HCT116 (cell line): ENCODE measurements around the gene SEC22A. TPM values are rescaled to one million over a fixed set of nuclear protein-coding genes. Genes with fewer than 3 reads are reported as not detected.

Experiments
- ATAC-seq: fragments of 200-7000 bp; cut with Tn5 transposase; 2 replicates; pipeline ENCODE4 v1.9.1; 2020; ENCODE audit warnings: mild to moderate bottlenecking, moderate library complexity
- BruUV-seq: library from RNA; stranded (reverse); fragments of 400-500 nt; replicated peaks from 2 replicates; lab custom pipeline; 2021; lab: Mats Ljungman, UMichigan
- CTCF ChIA-PET: fragments of 300-600 bp; sonication (Branson Sonifier 250); formaldehyde crosslinking; loops from one replicate; lab custom pipeline; 2021; ENCODE audit warnings: antibody characterized with exemption; lab: Charles Lee
- POLR2A ChIA-PET: fragments of 300-600, 350-600 bp; sonication (Branson Sonifier 250); formaldehyde crosslinking; loops from one replicate; lab custom pipeline; 2021; ENCODE audit warnings: antibody characterized with exemption; lab: Charles Lee
- RAD21 ChIA-PET, 2 experiments: fragments of 300-600 bp; sonication (Branson Sonifier 250); formaldehyde crosslinking; loops; one replicate each; lab custom pipeline; 2023; ENCODE audit warnings: low total read pairs in 2 of 2; ENCODE audit not compliant: uncharacterized antibody in 2 of 2, unreplicated experiment in 2 of 2, low non-redundant PET in 1 of 2; lab: Charles Lee
- DNase-seq: peaks from one replicate; pipeline ENCODE4 v3.0.0-alpha.2; 2010; ENCODE audit warnings: low read depth, low spot score
- H2AFZ ChIP-seq: fragments of 200-600 bp; shearing (Covaris generic), sonication (generic); 2 replicates; pipeline ENCODE4 v1.6.1; 2017; ENCODE audit warnings: low read depth, mixed run types, mixed read lengths, antibody characterized with exemption, low read length; ENCODE audit not compliant: poor library complexity, severe bottlenecking
- H3K27ac ChIP-seq: 2 replicates; pipeline ENCODE4 v1.5.1; 2012; ENCODE audit warnings: low read depth, low read length
- H3K27me3 ChIP-seq: fragments of 200-600 bp; sonication (generic); 2 replicates; pipeline ENCODE4 v1.6.1; 2016; ENCODE audit warnings: mixed run types, low read length, mixed read lengths; ENCODE audit not compliant: insufficient read depth
- H3K36me3 ChIP-seq, 2 experiments: fragments of 200-500 bp in 1 of 2; fragments of 200-600 bp in 1 of 2; sonication (Bioruptor generic) in 1 of 2; sonication (generic) in 1 of 2; 2 replicates each; pipeline versions ENCODE4 v1.5.1 to v1.6.1; 2014 to 2016; ENCODE audit warnings: low read length in 2 of 2, inconsistent platforms in 1 of 2, mixed read lengths in 1 of 2, mixed run types in 1 of 2; ENCODE audit not compliant: insufficient read depth in 2 of 2, control insufficient read depth in 1 of 2
- H3K4me1 ChIP-seq, 2 experiments: fragments of 200-600 bp in 1 of 2; sonication (generic) in 1 of 2; 2 replicates each; pipeline versions ENCODE4 v1.5.1 to v1.6.1; 2012 to 2017; ENCODE audit warnings: low read length in 2 of 2, inconsistent platforms in 1 of 2, mild to moderate bottlenecking in 1 of 2, mixed read lengths in 1 of 2, mixed run types in 1 of 2, moderate library complexity in 1 of 2; ENCODE audit not compliant: insufficient read depth in 2 of 2, control insufficient read depth in 1 of 2
- H3K4me2 ChIP-seq: fragments of 200-600 bp; sonication (generic); 2 replicates; pipeline ENCODE4 v1.6.1; 2017; ENCODE audit warnings: mixed run types, low read length, mixed read lengths
- H3K4me3 ChIP-seq, 2 experiments: fragments of 200-600 bp in 1 of 2; sonication (generic) in 1 of 2; replicated peaks in 1 of 2; 2 replicates each; pipeline ENCODE4 v1.5.1; 2011 to 2016; ENCODE audit warnings: low read length in 2 of 2, control low read depth in 1 of 2, low read depth in 1 of 2, mild to moderate bottlenecking in 1 of 2, mixed read lengths in 1 of 2, mixed run types in 1 of 2
- H3K79me2 ChIP-seq: fragments of 200-600 bp; sonication (generic); 2 replicates; pipeline ENCODE4 v1.6.1; 2017; ENCODE audit warnings: mild to moderate bottlenecking, mixed run types, low read length, moderate library complexity, mixed read lengths; ENCODE audit not compliant: insufficient read depth
- H3K9ac ChIP-seq: fragments of 200-600 bp; sonication (generic); 2 replicates; pipeline ENCODE4 v1.6.1; 2016; ENCODE audit warnings: low read length, mixed read lengths
- H3K9me2 ChIP-seq: fragments of 200-600 bp; sonication (generic), shearing (Covaris generic); 2 replicates; pipeline ENCODE4 v1.6.1; 2017; ENCODE audit warnings: mixed run types, mild to moderate bottlenecking, moderate library complexity; ENCODE audit not compliant: insufficient read depth
- H3K9me3 ChIP-seq, 2 experiments: fragments of 200-500 bp in 1 of 2; fragments of 200-600 bp in 1 of 2; sonication (Bioruptor generic) in 1 of 2; sonication (generic) in 1 of 2; 2 replicates each; pipeline ENCODE4 v1.6.1; 2014 to 2017; ENCODE audit warnings: low read length in 2 of 2, mixed read lengths in 2 of 2, inconsistent platforms in 1 of 2, low read depth in 1 of 2, mild to moderate bottlenecking in 1 of 2, mixed run types in 1 of 2, moderate library complexity in 1 of 2; ENCODE audit not compliant: control insufficient read depth in 1 of 2, insufficient read depth in 1 of 2
- H4K20me1 ChIP-seq: fragments of 200-600 bp; sonication (generic), shearing (Covaris generic); 2 replicates; pipeline ENCODE4 v1.6.1; 2017; ENCODE audit warnings: mixed run types, mild to moderate bottlenecking, moderate library complexity; ENCODE audit not compliant: insufficient read depth
- CBX3 ChIP-seq: IDR thresholded peaks from 2 replicates; pipeline ENCODE4 v1.6.1; 2012; ENCODE audit warnings: low read depth
- EGR1 ChIP-seq: IDR thresholded peaks from 2 replicates; pipeline ENCODE4 v1.6.1; 2012; ENCODE audit warnings: low read depth
- ELF1 ChIP-seq: IDR thresholded peaks from 2 replicates; pipeline ENCODE4 v1.6.1; 2012; ENCODE audit warnings: low read depth, borderline replicate concordance
- EZH2 ChIP-seq: fragments of 200-600 bp; sonication (generic); IDR thresholded peaks from 2 replicates; pipeline ENCODE4 v1.6.1; 2017; ENCODE audit warnings: antibody characterized with exemption, mixed run types
- EZH2phosphoT487 ChIP-seq: fragments of 200-600 bp; IDR thresholded peaks from 2 replicates; pipeline ENCODE4 v1.6.1; 2018; ENCODE audit warnings: antibody characterized with exemption, borderline replicate concordance
- FOSL1 ChIP-seq: IDR thresholded peaks from 2 replicates; pipeline ENCODE4 v1.6.1; 2012; ENCODE audit warnings: low read depth
- JUND ChIP-seq: IDR thresholded peaks from 2 replicates; pipeline ENCODE4 v1.6.1; 2012
- POLR2AphosphoS5 ChIP-seq: IDR thresholded peaks from 2 replicates; pipeline ENCODE4 v1.6.1; 2011; ENCODE audit warnings: mild to moderate bottlenecking, low read depth, low read length, moderate library complexity
- RAD21 ChIP-seq: IDR thresholded peaks from 2 replicates; pipeline ENCODE4 v1.6.1; 2012; ENCODE audit warnings: low read depth, mild to moderate bottlenecking
- SIN3A ChIP-seq: IDR thresholded peaks from 2 replicates; pipeline ENCODE4 v1.6.1; 2012; ENCODE audit warnings: low read depth
- SP1 ChIP-seq: IDR thresholded peaks from 2 replicates; pipeline ENCODE4 v1.6.1; 2012; ENCODE audit warnings: low read depth
- YY1 ChIP-seq: IDR thresholded peaks from 2 replicates; pipeline ENCODE4 v1.6.1; 2011; ENCODE audit warnings: low read length, low read depth, moderate library complexity, mild to moderate bottlenecking; ENCODE audit not compliant: insufficient replicate concordance; ENCODE audit errors: extremely low read depth
- ZFX ChIP-seq: fragments of 450-650 bp; IDR thresholded peaks from 2 replicates; pipeline ENCODE4 v1.6.1; 2017
- ZNF274 ChIP-seq: fragments of 200-500 bp; sonication (Bioruptor generic); IDR thresholded peaks from 2 replicates; pipeline ENCODE4 v1.6.1; 2014; ENCODE audit warnings: mild to moderate bottlenecking, low read depth, low read length, inconsistent platforms
- intact Hi-C: fragments of 100-400 bp; cut with micrococcal nuclease; formaldehyde crosslinking; loops from 2 replicates; pipeline ENCODE4 v1.10.0; 2022
- total RNA-seq: library from RNA; stranded (reverse); gene quantifications from one replicate; pipeline ENCODE4 v1.2.1, GENCODE V29; 2021; ENCODE audit not compliant: unreplicated experiment
- TF ChIP-seq, protein P1 (sequence below): IDR thresholded peaks from 2 replicates; pipeline ENCODE4 v1.6.1; 2012
- TF ChIP-seq, protein P2 (sequence below): IDR thresholded peaks from 2 replicates; pipeline ENCODE4 v1.6.1; 2011; ENCODE audit warnings: mild to moderate bottlenecking, low read length, moderate library complexity; ENCODE audit not compliant: insufficient replicate concordance; ENCODE audit errors: extremely low read depth
- TF ChIP-seq, protein P3 (sequence below): IDR thresholded peaks from 2 replicates; pipeline ENCODE4 v1.6.1; 2012; ENCODE audit warnings: low read depth
- TF ChIP-seq, protein P4 (sequence below), 3 experiments: fragments of 200-600 bp in 1 of 3; sonication (generic) in 1 of 3; IDR thresholded peaks in 2 of 3; conservative IDR thresholded peaks in 1 of 3; 2 replicates each; pipeline ENCODE4 v1.5.1; 2012 to 2017; ENCODE audit warnings: low read depth in 2 of 3, low read length in 2 of 3, antibody characterized with exemption in 1 of 3, borderline replicate concordance in 1 of 3, control low read depth in 1 of 3, mild to moderate bottlenecking in 1 of 3, mixed read lengths in 1 of 3, mixed run types in 1 of 3, moderate library complexity in 1 of 3; ENCODE audit not compliant: insufficient read depth in 1 of 3
- TF ChIP-seq, protein P5 (sequence below): IDR thresholded peaks from 2 replicates; pipeline ENCODE4 v1.6.1; 2012

SEC22A gene
- total RNA-seq, 1 experiment from 2014 or later: 10.6 TPM

DNA sequence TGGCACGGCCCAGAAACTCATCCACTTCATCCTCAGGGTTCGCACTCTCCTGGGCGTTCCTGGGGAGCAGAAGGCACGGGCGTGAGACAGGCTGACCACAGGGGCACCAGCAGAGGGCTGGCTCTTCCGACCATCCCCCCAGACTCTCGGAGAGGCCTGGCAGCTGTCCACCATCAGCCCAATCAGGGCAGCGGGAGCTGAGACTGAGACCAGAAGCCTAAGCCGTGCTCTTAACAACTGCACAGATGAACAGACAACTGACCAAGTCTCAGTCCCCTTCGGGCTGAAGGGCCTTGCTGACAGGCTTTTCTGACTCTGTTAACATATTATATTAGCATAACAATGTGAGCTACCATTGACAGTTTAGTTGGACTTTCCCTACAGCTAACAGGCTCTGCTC lies 118.0 kb downstream of the SEC22A start:
- intact Hi-C loops: no loop called here
- ATAC-seq (no peak), DNase-seq (no peak)
- no peaks in the 10 kb centered on the region for H3K9me3 ChIP-seq
- H3K9ac ChIP-seq: no peak overlapping the region
- H3K27ac ChIP-seq: no peak overlapping the region
- POLR2A ChIA-PET: no interaction called here
- H3K4me3 ChIP-seq: no peak overlapping the region
- TF ChIP-seq, protein P1, sequence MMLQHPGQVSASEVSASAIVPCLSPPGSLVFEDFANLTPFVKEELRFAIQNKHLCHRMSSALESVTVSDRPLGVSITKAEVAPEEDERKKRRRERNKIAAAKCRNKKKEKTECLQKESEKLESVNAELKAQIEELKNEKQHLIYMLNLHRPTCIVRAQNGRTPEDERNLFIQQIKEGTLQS: no peak
- no peak for TF ChIP-seq POLR2AphosphoS5
- no peak for TF ChIP-seq YY1
- no peak for TF ChIP-seq SIN3A
- no peak for TF ChIP-seq FOSL1
- no peak for TF ChIP-seq RAD21
- TF ChIP-seq, protein P2, sequence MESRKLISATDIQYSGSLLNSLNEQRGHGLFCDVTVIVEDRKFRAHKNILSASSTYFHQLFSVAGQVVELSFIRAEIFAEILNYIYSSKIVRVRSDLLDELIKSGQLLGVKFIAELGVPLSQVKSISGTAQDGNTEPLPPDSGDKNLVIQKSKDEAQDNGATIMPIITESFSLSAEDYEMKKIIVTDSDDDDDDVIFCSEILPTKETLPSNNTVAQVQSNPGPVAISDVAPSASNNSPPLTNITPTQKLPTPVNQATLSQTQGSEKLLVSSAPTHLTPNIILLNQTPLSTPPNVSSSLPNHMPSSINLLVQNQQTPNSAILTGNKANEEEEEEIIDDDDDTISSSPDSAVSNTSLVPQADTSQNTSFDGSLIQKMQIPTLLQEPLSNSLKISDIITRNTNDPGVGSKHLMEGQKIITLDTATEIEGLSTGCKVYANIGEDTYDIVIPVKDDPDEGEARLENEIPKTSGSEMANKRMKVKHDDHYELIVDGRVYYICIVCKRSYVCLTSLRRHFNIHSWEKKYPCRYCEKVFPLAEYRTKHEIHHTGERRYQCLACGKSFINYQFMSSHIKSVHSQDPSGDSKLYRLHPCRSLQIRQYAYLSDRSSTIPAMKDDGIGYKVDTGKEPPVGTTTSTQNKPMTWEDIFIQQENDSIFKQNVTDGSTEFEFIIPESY: no peak
- no peak for TF ChIP-seq ZNF274
- no peak for TF ChIP-seq EGR1
- no peak for TF ChIP-seq ELF1
- TF ChIP-seq EZH2phosphoT487: no peak
- TF ChIP-seq EZH2: no peak
- no peak for TF ChIP-seq SP1
- no peak for TF ChIP-seq CBX3
- TF ChIP-seq, protein P3, sequence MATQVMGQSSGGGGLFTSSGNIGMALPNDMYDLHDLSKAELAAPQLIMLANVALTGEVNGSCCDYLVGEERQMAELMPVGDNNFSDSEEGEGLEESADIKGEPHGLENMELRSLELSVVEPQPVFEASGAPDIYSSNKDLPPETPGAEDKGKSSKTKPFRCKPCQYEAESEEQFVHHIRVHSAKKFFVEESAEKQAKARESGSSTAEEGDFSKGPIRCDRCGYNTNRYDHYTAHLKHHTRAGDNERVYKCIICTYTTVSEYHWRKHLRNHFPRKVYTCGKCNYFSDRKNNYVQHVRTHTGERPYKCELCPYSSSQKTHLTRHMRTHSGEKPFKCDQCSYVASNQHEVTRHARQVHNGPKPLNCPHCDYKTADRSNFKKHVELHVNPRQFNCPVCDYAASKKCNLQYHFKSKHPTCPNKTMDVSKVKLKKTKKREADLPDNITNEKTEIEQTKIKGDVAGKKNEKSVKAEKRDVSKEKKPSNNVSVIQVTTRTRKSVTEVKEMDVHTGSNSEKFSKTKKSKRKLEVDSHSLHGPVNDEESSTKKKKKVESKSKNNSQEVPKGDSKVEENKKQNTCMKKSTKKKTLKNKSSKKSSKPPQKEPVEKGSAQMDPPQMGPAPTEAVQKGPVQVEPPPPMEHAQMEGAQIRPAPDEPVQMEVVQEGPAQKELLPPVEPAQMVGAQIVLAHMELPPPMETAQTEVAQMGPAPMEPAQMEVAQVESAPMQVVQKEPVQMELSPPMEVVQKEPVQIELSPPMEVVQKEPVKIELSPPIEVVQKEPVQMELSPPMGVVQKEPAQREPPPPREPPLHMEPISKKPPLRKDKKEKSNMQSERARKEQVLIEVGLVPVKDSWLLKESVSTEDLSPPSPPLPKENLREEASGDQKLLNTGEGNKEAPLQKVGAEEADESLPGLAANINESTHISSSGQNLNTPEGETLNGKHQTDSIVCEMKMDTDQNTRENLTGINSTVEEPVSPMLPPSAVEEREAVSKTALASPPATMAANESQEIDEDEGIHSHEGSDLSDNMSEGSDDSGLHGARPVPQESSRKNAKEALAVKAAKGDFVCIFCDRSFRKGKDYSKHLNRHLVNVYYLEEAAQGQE: no peak
- TF ChIP-seq, protein P4, sequence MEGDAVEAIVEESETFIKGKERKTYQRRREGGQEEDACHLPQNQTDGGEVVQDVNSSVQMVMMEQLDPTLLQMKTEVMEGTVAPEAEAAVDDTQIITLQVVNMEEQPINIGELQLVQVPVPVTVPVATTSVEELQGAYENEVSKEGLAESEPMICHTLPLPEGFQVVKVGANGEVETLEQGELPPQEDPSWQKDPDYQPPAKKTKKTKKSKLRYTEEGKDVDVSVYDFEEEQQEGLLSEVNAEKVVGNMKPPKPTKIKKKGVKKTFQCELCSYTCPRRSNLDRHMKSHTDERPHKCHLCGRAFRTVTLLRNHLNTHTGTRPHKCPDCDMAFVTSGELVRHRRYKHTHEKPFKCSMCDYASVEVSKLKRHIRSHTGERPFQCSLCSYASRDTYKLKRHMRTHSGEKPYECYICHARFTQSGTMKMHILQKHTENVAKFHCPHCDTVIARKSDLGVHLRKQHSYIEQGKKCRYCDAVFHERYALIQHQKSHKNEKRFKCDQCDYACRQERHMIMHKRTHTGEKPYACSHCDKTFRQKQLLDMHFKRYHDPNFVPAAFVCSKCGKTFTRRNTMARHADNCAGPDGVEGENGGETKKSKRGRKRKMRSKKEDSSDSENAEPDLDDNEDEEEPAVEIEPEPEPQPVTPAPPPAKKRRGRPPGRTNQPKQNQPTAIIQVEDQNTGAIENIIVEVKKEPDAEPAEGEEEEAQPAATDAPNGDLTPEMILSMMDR (IDR thresholded peaks at IDR 0.05 in 2 of 3, conservative IDR thresholded peaks at IDR 0.05 in 1 of 3; ENCODE audit: borderline replicate concordance in 1 of 3, insufficient read depth in 1 of 3, low read depth in 2 of 3, low read length in 2 of 3): no peak
- TF ChIP-seq, protein P5, sequence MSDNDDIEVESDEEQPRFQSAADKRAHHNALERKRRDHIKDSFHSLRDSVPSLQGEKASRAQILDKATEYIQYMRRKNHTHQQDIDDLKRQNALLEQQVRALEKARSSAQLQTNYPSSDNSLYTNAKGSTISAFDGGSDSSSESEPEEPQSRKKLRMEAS: no peak
- no peak for TF ChIP-seq ZFX
- TF ChIP-seq JUND: no peak
- BruUV-seq: no TSS peak
- H3K36me3 ChIP-seq: no peaks in the 10 kb centered on the region
- H3K4me1 ChIP-seq: no peaks in the 10 kb centered on the region
- peaks cover 14% of the 10 kb centered on the region for H3K27me3 ChIP-seq
- no peaks in the 10 kb centered on the region for H4K20me1 ChIP-seq
- no peaks in the 10 kb centered on the region for H3K79me2 ChIP-seq
- no peak overlapping the region for H3K4me2 ChIP-seq
- RAD21 ChIA-PET: no interaction called here
- H3K9me2 ChIP-seq: no peaks in the 10 kb centered on the region
- no peak overlapping the region for H2AFZ ChIP-seq
- CTCF ChIA-PET: no interaction called here
